Central memory CD4-positive, alpha-beta T cell (primary cell): ENCODE measurements around the gene UBE3D.
"Not testable (repeated sequence)": the region's sequence is repeated elsewhere in the genome, so short reads cannot be mapped to it uniquely, and the experiment has no call there.

Experiments used
- DNase-seq: peaks from one replicate; pipeline ENCODE4 v3.0.0; 2022

The UBE3D gene

GRCh38 chr6:82971877-82972460, 93.7 kb downstream of the UBE3D start:
- DNase-seq, result no peak

GRCh38 chr6:82970839-82971238, 94.8 kb downstream of the UBE3D start:
- no peak for DNase-seq

GRCh38 chr6:82968708-82969107, 96.9 kb downstream of the UBE3D start:
- DNase-seq, result no peak

- no peak for DNase-seq
These were observed 102.3 kb downstream of the UBE3D start for GRCh38 chr6:82963191-82963925.

- no peak for DNase-seq
These were observed 106.2 kb downstream of the UBE3D start for GRCh38 chr6:82959385-82959941.

GRCh38 chr6:82958551-82958950, 107.1 kb downstream of the UBE3D start:
- DNase-seq, result no peak

- no peak for DNase-seq
These were observed 107.8 kb downstream of the UBE3D start for GRCh38 chr6:82957868-82958245.

- no peak for DNase-seq
These were observed 108.3 kb downstream of the UBE3D start for GRCh38 chr6:82957171-82957867.

GRCh38 chr6:82955841-82956240, 109.8 kb downstream of the UBE3D start:
- no peak for DNase-seq

GRCh38 chr6:82954937-82955577, 110.6 kb downstream of the UBE3D start:
- no peak for DNase-seq

GRCh38 chr6:82954356-82954755, 111.3 kb downstream of the UBE3D start:
- no peak for DNase-seq

GRCh38 chr6:82953871-82954270, 111.8 kb downstream of the UBE3D start:
- DNase-seq, result no peak

- no peak for DNase-seq
These were observed 113.7 kb downstream of the UBE3D start for GRCh38 chr6:82951935-82952334.

- no peak for DNase-seq
These were observed 114.3 kb downstream of the UBE3D start for GRCh38 chr6:82951389-82951788.

- DNase-seq, result not testable (repeated sequence)
These were observed 134.7 kb downstream of the UBE3D start for GRCh38 chr6:82930915-82931314.

GRCh38 chr6:82924799-82925535, 140.7 kb downstream of the UBE3D start:
- DNase-seq, result no peak

GRCh38 chr6:82921258-82921657, 144.4 kb downstream of the UBE3D start:
- DNase-seq, result no peak

- no peak for DNase-seq
These were observed 148.1 kb downstream of the UBE3D start for GRCh38 chr6:82917346-82918064.

- no peak for DNase-seq
These were observed 150.0 kb downstream of the UBE3D start for GRCh38 chr6:82915666-82916065.

GRCh38 chr6:82914511-82914910, 151.1 kb downstream of the UBE3D start:
- DNase-seq, result no peak

GRCh38 chr6:82910820-82911219, 154.8 kb downstream of the UBE3D start:
- no peak for DNase-seq

- no peak for DNase-seq
These were observed 155.2 kb downstream of the UBE3D start for GRCh38 chr6:82910395-82910794.
